GM18868 (cell line): Measurements from ENCODE around the gene CASKIN2.
A peak's percentile ranks its signal among the peaks of the same experiment; 100 is the strongest.

Experiments
- ATAC-seq: cut with Tn5 transposase; IDR thresholded peaks from one replicate; pipeline ENCODE4 v1.9.1; 2021; ENCODE audit warnings: mild to moderate bottlenecking, moderate library complexity; ENCODE audit not compliant: unreplicated experiment

CASKIN2 gene

DNA sequence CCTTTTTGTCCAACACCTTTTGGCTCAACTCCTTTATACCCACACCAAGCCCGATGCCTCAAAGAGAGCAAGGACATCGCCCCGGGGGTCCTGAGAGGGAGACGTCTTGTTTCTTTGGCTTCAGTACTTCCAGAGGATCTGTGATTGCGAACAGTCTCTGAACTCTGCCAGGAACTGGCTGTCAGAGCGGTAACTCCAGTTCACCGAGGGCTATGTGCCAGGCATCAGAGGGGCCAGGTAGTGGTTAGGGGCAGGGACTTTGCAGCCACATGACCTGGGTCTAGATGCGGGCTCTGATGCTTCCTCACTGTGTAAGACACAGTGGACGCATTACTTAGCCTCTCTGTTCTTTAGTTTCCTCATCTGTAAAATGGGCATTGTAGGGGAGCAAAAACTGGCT is 31.8 kb upstream of the CASKIN2 start:
- ATAC-seq = no peak

- no peak for ATAC-seq
Observed at GRCh38 chr17:75546181-75546580, 30.8 kb upstream of the CASKIN2 start.

- no peak for ATAC-seq
Observed at GRCh38 chr17:75544250-75544649, 28.9 kb upstream of the CASKIN2 start.

DNA sequence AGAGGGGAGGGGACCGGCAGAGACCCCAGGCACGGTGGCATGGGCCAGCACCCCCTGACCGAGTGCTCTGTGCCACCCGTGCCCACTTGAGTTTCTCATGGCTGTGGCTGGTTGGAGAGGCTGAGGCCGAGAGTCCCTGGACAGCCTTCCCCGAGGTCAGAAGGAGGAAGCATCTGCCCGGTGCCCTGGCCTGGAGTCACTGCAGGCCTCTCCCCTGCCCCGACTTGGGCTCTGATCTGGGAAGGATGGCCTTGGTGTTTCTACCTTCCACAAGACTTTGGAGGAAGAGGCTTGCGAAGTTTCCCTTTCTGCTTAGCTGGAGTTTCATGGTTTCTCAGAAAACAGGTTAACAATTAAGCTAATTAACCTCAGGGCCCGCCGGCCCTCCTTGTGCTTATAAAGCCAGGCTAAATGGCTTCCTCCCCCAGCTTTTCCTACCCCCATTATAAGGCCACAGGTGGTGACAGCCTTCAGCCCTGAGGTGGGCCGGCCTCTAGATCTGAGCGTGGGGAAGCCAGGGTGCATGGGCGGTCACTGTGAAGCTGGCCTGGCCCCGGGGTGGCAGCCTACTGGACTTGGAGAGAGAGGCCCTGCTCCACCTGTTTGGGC is 27.5 kb upstream of the CASKIN2 start:
- ATAC-seq = no peak

DNA sequence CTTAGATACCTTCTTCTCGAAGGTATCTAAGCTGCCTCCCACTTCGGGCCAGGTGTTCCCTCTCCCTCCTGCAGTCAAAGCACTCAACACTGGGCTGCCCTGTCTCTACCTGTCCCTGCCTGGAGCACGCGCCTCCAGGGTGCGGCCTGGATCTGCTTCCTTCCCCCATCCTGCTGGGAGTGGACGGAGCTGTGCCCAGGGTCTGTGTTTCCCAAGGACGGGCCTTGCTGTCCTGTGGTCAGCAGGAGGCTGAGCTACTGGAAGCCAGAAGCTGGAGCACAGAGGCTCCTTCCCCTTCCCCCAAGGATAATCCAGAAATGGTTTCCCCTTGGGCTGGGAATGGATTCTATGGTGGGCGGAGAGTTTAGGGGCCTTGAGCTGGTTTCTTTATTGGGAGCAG is 26.9 kb upstream of the CASKIN2 start:
- no peak for ATAC-seq

DNA sequence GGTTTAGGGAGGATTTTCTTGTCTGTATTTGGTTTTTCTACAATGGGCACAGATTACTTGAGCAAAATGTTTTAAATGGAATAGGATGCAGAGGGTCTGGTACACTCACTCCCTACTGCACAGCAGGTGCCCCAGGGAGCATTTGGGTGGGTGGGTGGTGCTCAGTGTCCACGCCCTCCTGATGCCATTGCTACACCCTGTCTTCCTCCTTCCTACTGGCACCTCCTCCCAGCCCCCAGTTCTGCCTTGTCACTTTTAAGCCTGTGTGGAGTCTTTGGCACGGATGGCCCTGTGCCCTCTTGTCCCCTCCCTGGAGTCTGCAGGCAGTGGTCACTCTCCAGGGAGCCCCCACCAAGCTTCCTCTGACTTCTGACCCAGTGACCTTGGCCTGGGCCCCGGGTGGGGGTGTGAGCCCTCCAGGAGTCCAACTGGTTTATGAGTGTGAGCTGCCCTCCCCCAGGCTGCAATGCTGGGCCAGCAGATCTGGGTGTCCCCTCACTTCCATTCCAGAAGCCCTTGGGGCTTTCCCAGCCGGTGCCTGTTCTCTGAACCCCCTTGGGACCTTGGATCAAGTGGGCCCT is 25.7 kb upstream of the CASKIN2 start:
- ATAC-seq = no peak

DNA sequence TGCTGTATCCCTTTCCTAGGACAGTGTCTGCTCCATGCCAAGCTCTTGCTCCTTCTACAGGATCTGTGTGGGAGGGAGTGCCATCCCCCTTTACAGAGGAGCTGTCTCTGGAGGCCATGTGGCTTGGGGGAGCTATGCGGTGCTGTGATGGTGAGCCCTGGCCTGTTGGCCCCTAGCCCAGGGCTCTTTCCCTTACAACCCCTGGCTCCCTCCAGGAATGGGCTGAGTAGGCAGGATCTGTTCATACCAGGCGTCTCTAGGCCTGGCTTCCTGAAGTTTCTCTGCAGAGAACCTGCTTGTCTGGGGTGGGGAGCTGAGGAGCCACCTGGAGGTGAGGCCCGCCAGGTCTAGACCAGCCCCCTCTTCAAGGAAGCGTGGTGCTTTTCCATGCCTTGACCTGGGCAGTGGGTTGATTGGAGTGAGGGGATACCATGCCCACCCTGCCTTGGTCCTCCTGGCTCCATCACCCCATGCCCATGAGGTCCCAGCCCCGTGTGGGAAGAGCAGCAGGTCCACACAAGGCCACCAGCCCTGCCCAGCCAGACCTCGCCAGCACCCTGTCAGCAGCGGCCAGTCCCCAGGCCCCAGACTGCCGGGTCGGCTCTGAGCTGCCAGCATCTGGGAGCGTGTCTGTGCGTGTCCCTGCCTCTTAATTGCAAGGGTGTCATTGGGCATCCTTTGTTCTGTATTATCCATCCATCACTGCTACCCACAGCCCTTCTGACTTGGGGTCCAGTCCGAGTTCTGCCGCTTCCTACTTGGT is 24.8 kb upstream of the CASKIN2 start:
- ATAC-seq = no peak

DNA sequence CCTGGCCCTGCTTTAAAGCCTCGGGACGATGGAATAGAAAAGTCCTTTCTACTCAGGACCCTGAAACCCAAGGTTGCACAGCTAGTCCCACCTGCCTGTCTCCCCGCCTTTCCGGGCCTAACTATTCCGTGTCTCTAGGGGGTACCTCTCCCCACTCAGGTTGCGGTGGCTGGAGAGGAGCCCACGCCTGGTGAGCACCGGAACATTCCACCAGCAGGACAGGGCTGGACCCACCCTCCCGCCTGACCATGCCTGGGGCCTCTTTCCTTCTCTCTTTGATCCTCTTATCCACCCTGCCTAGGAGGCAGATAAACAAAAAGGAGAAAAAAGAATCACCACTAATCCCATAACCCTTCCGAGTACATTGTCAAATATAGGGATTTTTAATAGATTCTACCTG is 21.0 kb upstream of the CASKIN2 start:
- ATAC-seq = no peak

DNA sequence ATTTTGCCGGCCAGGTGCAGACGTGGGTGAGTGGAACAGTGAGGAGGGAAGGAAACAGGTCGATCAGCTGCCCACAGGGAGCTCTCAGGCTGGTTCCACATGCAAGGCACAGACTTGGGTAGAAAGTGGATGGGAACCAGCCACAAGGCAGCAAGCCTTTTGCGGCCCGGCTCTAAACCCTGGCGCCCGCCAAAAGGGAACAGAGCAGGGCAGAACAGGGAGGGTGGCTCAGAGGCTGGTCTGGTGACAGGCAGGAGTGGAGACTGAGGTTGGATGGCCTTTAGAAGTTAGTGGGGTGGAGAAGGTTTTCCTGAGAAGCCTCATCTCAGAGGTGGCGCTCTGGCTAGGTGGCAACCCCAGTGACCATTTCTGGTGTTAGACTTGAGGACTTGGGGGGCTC is 20.5 kb upstream of the CASKIN2 start:
- ATAC-seq = no peak

DNA sequence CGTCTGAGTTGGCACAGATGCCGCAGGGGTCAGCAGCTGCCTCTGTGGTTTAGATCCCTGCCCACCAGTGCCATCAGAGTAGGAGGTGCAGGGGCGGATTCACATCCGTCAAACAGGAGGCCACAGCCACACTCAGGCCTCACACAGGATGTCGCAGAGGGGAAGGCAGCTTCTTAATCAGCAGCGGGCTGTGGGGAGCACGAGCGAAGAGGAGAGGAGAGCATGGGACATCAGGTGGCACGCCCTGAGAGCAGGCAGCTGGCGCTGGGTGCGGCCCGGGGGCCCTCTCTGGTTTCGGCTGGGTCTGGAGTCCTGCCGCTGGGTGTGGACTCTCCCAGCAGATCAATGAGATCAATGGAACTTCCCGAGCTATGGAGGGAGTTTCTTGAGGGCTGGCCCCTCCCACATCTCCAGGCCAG is 19.8 kb upstream of the CASKIN2 start:
- no peak for ATAC-seq

DNA sequence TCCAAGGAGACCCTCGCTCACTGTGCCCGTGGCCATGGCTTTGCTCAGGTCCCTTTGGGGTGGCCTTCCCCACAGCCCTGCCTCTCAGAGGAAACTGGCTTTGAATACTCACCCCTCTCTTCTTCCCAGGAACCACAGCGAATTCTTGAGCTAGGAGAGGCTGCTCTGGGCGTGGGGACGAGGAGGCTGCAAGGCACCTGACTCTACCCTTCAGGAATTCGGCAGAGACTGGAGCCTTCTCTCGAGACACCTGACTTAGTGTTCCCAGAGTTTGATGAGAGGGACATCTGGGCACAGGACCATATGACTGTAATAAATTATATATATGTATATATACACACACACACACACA is 16.4 kb upstream of the CASKIN2 start:
- ATAC-seq = no peak

DNA sequence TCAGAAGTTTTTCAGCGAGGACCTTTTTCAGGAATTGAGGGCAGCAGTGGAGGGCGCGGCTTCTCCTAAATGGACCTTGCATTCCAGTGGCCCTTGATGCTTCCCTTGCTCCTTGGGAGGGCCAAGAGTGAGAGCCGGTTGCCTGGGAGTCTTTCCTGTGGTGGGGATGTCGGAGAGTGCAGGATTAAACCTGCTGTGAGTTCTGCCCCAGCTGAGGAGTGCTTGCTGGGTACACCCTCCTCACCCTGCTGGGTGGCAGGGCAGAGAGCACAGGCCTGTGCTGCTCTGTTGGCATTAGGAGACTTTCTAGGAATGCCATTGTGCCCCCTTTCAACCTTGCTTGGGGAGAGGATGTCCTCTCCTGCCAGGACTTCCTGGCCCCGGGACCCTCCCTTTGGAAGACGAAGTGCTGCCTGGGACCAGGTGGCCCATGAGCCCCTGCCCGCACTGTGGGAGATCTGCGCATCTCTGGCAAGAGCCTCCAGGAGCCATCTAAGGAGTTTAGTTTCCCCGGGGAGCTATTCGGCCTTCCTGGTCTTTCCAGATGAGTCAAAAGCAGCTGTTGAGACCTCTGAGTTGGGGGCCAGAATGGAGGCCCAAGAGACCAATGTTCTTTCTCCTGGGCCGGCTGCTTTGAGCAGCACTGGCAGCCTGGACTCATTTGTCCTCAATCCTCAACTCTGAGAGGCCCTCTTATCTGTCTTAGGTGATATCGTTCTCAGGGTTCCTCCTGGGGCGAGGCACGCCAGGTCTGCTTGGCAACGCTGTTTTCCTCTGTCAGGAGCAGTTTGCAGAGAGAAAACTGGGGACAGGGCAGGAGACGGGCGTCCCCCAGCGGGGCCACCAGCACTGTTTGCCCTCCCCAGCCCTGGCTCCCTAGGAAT is 15.7 kb upstream of the CASKIN2 start:
- no peak for ATAC-seq

GRCh38 chr17:75526555-75527270 is 11.4 kb upstream of the CASKIN2 start:
- no peak for ATAC-seq

GRCh38 chr17:75525806-75526554 is 10.6 kb upstream of the CASKIN2 start:
- no peak for ATAC-seq

DNA sequence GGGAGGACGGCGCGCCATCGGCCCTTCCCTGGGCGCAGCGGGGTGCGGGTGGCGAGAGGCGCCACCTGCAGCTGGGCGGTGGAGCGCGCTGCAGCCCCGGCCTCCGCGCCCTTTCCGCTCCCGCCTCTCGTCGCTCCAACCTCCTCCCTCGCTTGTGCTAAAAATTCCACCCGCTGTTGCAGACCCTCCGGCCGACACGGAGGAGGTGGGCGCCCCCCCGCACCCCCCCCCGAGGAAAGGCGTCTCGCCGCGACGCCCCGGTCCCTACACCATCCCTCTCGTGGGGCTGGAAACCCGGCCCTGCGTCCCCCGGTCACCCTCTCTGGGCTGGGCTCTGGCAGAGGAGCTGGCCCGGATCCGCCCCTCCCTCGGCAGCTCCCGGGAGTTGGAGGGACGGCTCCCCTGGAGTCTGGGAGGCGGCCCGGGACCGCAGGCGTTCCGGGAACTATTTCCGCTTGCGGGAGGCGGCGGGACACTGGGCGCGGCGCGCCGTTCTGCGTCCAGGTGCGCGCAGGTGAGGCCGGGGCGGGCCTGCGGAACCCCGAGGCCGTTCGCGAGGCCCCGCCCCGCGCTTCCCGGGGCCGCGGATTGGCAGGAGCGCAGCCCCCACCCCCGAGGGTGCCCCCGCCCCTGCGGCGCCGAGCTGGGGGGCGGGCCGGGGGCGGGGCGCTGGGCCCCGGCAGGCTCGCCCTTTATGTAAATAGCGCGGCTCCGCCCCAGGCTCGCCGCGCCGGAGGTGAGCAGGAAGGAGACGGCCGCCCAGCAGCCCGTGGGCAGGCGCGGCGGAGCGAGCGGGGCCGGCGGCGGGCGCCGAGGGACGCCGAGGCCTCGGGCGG is 9.9 kb upstream of the CASKIN2 start, which contains the start of gene LLGL2:
TSS of gene LLGL2 (plus strand) at position 728 of the 836 bp plus-strand sequence. CDS start 17,730 bp downstream, outside the sequence.
- peak; percentile 75 for ATAC-seq

DNA sequence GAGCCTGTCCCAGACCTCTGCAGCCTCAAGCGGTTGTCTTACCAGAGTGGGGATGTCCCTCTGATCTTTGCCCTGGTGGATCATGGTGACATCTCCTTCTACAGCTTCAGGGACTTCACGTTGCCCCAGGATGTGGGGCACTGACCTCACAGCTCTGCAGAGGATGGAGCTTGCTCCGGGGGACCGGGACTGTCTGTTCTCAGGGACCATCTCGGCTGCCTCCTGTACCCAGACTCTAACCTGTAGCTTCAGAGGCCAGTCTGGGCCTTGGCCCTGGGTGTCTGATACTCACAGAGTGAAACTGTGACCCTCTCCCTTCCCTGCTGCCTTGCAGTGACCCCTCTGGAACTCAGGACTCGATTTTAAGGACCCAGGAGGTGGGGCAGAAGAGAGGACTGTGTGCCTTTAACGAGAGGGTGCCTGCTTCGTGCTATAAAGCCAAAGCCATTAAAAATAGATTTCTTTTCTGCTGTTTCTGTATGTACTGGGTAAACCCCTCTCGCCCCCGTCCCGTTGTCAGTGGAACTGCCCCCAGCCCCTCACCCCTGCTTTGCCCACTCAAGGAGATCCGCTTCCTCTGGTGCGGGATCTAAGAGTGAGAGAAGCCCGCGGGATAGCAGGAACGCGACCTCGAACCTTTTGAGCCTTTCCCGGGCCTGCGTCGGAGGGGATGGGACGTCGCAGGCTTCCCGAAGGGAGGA is 9.1 kb upstream of the CASKIN2 start:
- no peak for ATAC-seq

DNA sequence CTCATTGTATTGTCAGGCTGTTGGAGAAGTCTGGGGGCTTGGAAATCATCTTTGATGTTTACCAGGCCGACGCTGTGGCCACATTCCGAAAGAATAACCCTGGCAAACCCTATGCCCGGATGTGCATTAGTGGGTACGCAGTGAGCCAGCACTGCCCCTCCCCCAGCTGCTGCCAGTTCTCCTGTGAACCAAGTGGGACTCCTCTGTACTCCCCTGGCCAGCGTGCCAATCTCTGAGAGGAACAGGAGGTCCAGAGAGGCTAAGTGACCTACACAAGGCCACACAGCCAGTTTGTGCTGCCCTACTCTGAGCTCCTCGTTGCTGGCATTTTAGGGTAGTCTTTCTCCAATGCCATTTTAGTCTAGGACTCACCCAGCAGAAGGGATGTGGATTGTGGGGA is 8.3 kb upstream of the CASKIN2 start:
- no peak for ATAC-seq

DNA sequence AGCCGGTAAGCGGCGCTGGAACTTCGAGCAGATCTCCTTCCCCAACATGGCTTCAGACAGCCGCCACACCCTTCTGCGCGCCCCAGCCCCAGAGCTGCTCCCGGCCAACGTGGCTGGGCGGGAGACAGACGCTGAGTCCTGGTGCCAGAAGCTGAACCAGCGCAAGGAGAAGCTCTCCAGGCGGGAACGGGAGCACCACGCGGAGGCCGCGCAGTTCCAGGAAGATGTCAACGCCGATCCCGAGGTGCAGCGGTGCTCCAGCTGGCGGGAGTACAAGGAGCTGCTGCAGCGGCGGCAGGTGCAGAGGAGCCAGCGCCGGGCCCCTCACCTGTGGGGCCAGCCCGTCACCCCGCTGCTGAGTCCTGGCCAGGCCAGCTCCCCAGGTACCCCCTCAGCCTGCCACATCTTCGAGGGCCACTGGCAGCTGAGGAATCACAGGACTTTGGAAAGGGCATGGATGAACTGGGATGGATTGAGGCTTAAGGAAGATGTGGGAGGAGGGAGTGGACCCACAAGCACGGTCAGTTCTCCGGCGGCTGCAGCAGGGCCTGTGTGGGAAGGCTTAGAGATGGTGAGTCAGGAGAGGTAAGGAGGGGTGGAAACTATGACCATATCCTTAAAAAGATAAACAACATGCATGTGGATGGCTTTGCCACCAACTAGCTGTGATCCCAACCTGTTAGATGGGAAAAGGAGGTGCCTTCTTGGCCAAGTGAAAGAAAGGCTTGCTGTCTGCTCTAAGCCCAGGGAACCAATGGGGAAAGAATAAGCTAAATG is 6.8 kb upstream of the CASKIN2 start:
- ATAC-seq = no peak
